Measurements from ENCODE around the gene CELSR1. TPM values are rescaled to one million over a fixed set of nuclear protein-coding genes. Genes with fewer than 3 reads are reported as not detected.

Gene CELSR1
- total and polyA plus RNA-seq, 2 of the 13 experiments (the other 11 are each of a cell fraction or from before 2014, with no cell fraction given), result 0.78 to 1.8 TPM

DNA sequence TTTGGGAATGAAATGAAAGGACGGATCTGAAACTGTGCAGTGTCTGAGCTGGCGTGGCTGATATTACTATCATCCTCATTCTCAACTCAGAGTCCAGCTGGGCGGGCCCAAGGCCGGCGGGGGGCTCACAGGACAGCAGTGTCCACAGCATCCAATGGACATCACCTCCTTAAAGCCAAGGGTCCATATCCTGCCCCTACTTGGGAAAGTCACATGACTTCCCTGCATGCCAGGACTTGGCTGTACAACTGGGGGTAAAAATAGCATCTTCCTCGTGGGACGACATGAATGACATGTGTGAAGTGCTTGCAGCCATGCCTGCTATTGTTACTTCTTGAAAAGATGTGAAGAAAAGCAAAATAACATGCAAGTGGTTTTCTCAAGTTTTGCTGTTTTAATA lies 119.7 kb downstream of the CELSR1 start:
- H3K9ac ChIP-seq (ENCODE audit: insufficient read depth, low read depth, low read length), result no peak overlapping the region
- DNase-seq (ENCODE audit: low spot score) (no peak), FAIRE-seq (no peak), ATAC-seq (no peak)
- 83% methylated on average over 7 of the region's 7 CpGs for WGBS (ENCODE audit: low lambda C conversion rate)
- intact Hi-C loops (cut with micrococcal nuclease; ENCODE audit: unreplicated experiment) (no loop called here), in situ Hi-C loops (cut with HindIII; ENCODE audit: extremely low pct_ligation_motif_present, low pct_unique_long_range_greater_than_20kb) (no loop called here)
- BruUV-seq (replicated peaks), result no TSS peak
- H3K27me3 ChIP-seq (ENCODE audit: control insufficient read depth in 1 of 2, insufficient read depth in 2 of 2, low read length in 2 of 2), result no peaks in the 10 kb centered on the region
- H3K9me3 ChIP-seq (ENCODE audit: low read length), result no peaks in the 10 kb centered on the region
- H3K4me1 ChIP-seq (ENCODE audit: insufficient read depth, low read length), result peaks cover 6% of the 10 kb centered on the region; the same call in 1 of the 2 replicates
- no peak overlapping the region for H3K4me2 ChIP-seq (ENCODE audit: low read depth, low read length)
- no peak for TF ChIP-seq POGZ (CRISPR knock-in tag; IDR thresholded peaks at IDR 0.05)
- TF ChIP-seq, protein P1, sequence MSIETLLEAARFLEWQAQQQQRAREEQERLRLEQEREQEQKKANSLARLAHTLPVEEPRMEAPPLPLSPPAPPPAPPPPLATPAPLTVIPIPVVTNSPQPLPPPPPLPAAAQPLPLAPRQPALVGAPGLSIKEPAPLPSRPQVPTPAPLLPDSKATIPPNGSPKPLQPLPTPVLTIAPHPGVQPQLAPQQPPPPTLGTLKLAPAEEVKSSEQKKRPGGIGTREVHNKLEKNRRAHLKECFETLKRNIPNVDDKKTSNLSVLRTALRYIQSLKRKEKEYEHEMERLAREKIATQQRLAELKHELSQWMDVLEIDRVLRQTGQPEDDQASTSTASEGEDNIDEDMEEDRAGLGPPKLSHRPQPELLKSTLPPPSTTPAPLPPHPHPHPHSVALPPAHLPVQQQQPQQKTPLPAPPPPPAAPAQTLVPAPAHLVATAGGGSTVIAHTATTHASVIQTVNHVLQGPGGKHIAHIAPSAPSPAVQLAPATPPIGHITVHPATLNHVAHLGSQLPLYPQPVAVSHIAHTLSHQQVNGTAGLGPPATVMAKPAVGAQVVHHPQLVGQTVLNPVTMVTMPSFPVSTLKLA (IDR thresholded peaks at IDR 0.05), result peak; percentile 56
- POLR2A ChIA-PET, result no interaction called here
- H2AFZ ChIP-seq (ENCODE audit: low read length), result no peak overlapping the region
- H3K79me2 ChIP-seq (ENCODE audit: insufficient read depth, low read length), result no peaks in the 10 kb centered on the region
- H3K36me3 ChIP-seq (replicated peaks in 1 of 2; ENCODE audit: control insufficient read depth in 1 of 2, insufficient read depth in 2 of 2, low read length in 2 of 2), result no peaks in the 10 kb centered on the region
- CTCF ChIA-PET (ENCODE audit: low intra/inter-chr PET ratio, low total read pairs), result no interaction called here
- no peaks in the 10 kb centered on the region for H4K20me1 ChIP-seq (ENCODE audit: insufficient read depth, low read length)
- H3K4me3 ChIP-seq (replicated peaks in 1 of 3; ENCODE audit: insufficient read depth in 1 of 3, low read depth in 2 of 3, low read length in 3 of 3), result no peak overlapping the region
- H3K27ac ChIP-seq (ENCODE audit: extremely low read length, insufficient read depth, low read length), result no peak overlapping the region

DNA sequence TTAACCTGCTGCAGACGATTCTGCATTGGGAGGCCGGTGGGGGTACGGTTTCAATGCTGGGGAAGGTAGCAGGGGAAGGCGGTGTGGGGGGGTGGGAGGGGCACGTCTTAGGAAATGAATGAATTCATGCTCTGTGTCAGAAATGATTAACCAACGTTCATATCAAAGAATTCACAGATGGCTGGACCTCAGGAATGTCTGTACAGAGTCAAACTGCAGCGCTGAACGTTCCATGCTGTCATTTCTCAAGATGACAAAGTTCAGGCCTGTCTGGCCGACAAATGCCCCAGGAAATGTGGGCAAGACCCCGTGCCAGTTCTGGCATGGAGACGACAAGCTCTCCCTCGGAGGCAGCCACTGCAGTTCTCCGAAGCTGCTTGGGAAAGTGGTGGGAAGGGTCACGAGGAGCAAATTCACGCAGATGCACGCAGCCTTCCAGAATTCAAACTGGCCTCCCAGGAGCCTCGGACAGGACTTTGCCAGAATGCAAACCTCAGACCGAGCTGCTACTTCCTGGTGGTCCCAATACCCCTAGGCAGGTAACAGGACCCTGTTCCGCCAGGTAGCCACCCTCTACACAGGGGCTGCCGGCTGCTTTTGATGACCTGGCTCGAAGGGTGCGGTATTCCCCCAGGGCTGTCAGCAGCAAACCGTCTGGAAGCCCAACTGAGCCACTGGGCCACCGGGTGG lies 120.4 kb downstream of the CELSR1 start:
- no TSS peak for BruUV-seq (replicated peaks)
- no peak overlapping the region for H2AFZ ChIP-seq (ENCODE audit: low read length)
- ChIA-PET POLR2A (no interaction called here), CTCF (ENCODE audit: low intra/inter-chr PET ratio, low total read pairs) (no interaction called here)
- H3K27ac ChIP-seq (ENCODE audit: extremely low read length, insufficient read depth, low read length), result no peak overlapping the region
- H4K20me1 ChIP-seq (ENCODE audit: insufficient read depth, low read length), result no peaks in the 10 kb centered on the region
- H3K4me2 ChIP-seq (ENCODE audit: low read depth, low read length), result 0 out of 2 replicates have a peak overlapping the region, but pooled peaks have one; percentile 23
- ATAC-seq (no peak), FAIRE-seq (no peak), DNase-seq (ENCODE audit: low spot score) (no peak)
- H3K4me1 ChIP-seq (ENCODE audit: insufficient read depth, low read length), result peaks cover 6% of the 10 kb centered on the region; the same call in 1 of the 2 replicates
- no peak overlapping the region for H3K9ac ChIP-seq (ENCODE audit: insufficient read depth, low read depth, low read length)
- H3K4me3 ChIP-seq (replicated peaks in 1 of 3; ENCODE audit: insufficient read depth in 1 of 3, low read depth in 2 of 3, low read length in 3 of 3), result no peak overlapping the region
- 29% methylated on average over 17 of the region's 24 CpGs for WGBS (ENCODE audit: low lambda C conversion rate)
- TF ChIP-seq, protein P2, sequence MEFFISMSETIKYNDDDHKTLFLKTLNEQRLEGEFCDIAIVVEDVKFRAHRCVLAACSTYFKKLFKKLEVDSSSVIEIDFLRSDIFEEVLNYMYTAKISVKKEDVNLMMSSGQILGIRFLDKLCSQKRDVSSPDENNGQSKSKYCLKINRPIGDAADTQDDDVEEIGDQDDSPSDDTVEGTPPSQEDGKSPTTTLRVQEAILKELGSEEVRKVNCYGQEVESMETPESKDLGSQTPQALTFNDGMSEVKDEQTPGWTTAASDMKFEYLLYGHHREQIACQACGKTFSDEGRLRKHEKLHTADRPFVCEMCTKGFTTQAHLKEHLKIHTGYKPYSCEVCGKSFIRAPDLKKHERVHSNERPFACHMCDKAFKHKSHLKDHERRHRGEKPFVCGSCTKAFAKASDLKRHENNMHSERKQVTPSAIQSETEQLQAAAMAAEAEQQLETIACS (CRISPR knock-in tag; IDR thresholded peaks at IDR 0.05), result no peak
- TF ChIP-seq, protein P3, sequence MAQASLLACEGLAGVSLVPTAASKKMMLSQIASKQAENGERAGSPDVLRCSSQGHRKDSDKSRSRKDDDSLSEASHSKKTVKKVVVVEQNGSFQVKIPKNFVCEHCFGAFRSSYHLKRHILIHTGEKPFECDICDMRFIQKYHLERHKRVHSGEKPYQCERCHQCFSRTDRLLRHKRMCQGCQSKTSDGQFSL (CRISPR knock-in tag; IDR thresholded peaks at IDR 0.05), result no peak
- TF ChIP-seq BCL6 (CRISPR knock-in tag; IDR thresholded peaks at IDR 0.05) (no peak), ZNF567 (CRISPR knock-in tag; IDR thresholded peaks at IDR 0.05; ENCODE audit: borderline replicate concordance) (no peak), PRPF4 (IDR thresholded peaks at IDR 0.05; ENCODE audit: low read depth, low read length, poor library complexity, severe bottlenecking) (no peak), KLF12 (CRISPR knock-in tag; IDR thresholded peaks at IDR 0.05; ENCODE audit: borderline replicate concordance) (no peak)
- TF ChIP-seq, protein P4, sequence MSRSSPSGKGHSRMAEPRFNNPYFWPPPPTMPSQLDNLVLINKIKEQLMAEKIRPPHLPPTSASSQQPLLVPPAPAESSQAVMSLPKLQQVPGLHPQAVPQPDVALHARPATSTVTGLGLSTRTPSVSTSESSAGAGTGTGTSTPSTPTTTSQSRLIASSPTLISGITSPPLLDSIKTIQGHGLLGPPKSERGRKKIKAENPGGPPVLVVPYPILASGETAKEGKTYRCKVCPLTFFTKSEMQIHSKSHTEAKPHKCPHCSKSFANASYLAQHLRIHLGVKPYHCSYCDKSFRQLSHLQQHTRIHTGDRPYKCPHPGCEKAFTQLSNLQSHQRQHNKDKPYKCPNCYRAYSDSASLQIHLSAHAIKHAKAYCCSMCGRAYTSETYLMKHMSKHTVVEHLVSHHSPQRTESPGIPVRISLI (CRISPR knock-in tag; IDR thresholded peaks at IDR 0.05; ENCODE audit: borderline replicate concordance), result no peak
- in situ Hi-C loops (cut with HindIII; ENCODE audit: extremely low pct_ligation_motif_present, low pct_unique_long_range_greater_than_20kb) (no loop called here), intact Hi-C loops (cut with micrococcal nuclease; ENCODE audit: unreplicated experiment) (no loop called here)
- no peaks in the 10 kb centered on the region; a peak in 1 of 5 replicates for H3K27me3 ChIP-seq (ENCODE audit: control insufficient read depth in 1 of 2, insufficient read depth in 2 of 2, low read length in 2 of 2)
- H3K79me2 ChIP-seq (ENCODE audit: insufficient read depth, low read length), result no peaks in the 10 kb centered on the region
- H3K36me3 ChIP-seq (replicated peaks in 1 of 2; ENCODE audit: control insufficient read depth in 1 of 2, insufficient read depth in 2 of 2, low read length in 2 of 2), result no peaks in the 10 kb centered on the region
- no peaks in the 10 kb centered on the region for H3K9me3 ChIP-seq (ENCODE audit: low read length)
